Measurements from ENCODE around the gene CAMTA2. TPM values are rescaled to one million over a fixed set of nuclear protein-coding genes. Genes with fewer than 3 reads are reported as not detected.
A peak's percentile ranks its signal among the peaks of the same experiment; 100 is the strongest.

Gene CAMTA2
- total RNA-seq, 1 donor = 19.2 TPM

DNA sequence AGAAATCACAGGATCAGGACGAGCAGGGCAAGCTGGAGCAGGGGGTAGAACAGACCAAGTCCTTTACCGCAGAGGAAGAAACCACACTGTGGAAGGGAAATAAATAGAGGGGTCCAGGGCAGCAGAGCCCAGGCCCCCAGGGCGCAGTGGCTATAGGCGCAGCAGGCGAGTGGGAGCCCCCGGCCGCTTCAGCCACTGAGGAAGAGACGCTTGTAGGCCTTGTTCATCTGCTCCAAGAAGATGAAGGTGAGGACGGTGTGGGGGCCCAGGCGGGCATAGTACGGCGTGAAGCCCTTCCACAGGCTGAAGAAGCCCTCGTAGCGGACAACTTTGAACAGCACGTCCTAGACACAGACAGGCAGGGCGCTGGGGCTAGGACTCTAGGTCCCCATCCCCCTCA lies 49.9 kb downstream of the CAMTA2 start:
- peaks cover 44% of the 10 kb centered on the region for H3K79me2 ChIP-seq (ENCODE audit: insufficient read depth, low read length)
- no peaks in the 10 kb centered on the region for H3K27me3 ChIP-seq (ENCODE audit: insufficient read depth, low read length)
- H3K4me2 ChIP-seq (ENCODE audit: insufficient read depth, low read length) = no peak overlapping the region
- DNase-seq (ENCODE audit: insufficient read length, low spot score, missing footprints) = peak; percentile 32
- H2AFZ ChIP-seq (ENCODE audit: low read length) = no peak overlapping the region
- peaks cover 16% of the 10 kb centered on the region for H4K20me1 ChIP-seq (ENCODE audit: insufficient read depth, low read length)
- H3K27ac ChIP-seq (ENCODE audit: low read depth, low read length) = no peak overlapping the region
- H3K36me3 ChIP-seq (ENCODE audit: insufficient read depth, low read length) = peaks cover 30% of the 10 kb centered on the region
- no peak overlapping the region for H3K4me3 ChIP-seq (ENCODE audit: insufficient read depth, low read length)
- H3K9me3 ChIP-seq (ENCODE audit: low read depth, low read length) = no peaks in the 10 kb centered on the region
- TF ChIP-seq, protein P1, sequence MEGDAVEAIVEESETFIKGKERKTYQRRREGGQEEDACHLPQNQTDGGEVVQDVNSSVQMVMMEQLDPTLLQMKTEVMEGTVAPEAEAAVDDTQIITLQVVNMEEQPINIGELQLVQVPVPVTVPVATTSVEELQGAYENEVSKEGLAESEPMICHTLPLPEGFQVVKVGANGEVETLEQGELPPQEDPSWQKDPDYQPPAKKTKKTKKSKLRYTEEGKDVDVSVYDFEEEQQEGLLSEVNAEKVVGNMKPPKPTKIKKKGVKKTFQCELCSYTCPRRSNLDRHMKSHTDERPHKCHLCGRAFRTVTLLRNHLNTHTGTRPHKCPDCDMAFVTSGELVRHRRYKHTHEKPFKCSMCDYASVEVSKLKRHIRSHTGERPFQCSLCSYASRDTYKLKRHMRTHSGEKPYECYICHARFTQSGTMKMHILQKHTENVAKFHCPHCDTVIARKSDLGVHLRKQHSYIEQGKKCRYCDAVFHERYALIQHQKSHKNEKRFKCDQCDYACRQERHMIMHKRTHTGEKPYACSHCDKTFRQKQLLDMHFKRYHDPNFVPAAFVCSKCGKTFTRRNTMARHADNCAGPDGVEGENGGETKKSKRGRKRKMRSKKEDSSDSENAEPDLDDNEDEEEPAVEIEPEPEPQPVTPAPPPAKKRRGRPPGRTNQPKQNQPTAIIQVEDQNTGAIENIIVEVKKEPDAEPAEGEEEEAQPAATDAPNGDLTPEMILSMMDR (IDR thresholded peaks at IDR 0.05; ENCODE audit: extremely low read depth, low read depth, low read length) = no peak
- peaks cover 36% of the 10 kb centered on the region for H3K4me1 ChIP-seq (ENCODE audit: insufficient read depth, low read length)

DNA sequence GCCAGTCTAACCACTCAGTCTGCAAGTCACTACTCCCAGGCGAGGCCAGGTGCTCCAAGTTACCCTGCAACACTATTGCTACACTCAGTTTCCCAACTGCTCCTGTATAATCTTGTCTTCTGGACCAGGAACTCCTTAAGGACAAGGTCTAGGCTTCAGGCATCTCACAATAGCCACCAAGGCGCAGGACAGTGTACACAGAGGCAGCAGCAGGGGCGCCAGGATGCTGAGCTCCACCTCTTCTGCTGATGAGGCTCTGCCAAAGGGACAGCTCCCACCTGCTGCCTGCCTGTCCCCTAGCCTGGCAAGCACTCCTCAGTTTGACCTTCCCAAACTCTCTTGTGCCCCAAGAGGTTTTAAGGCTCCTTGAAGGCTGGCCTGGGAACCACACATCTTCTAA lies 51.0 kb downstream of the CAMTA2 start:
- TF ChIP-seq, protein P1 (IDR thresholded peaks at IDR 0.05; ENCODE audit: extremely low read depth, low read depth, low read length) = no peak
- no peak overlapping the region for H2AFZ ChIP-seq (ENCODE audit: low read length)
- peaks cover 22% of the 10 kb centered on the region for H3K36me3 ChIP-seq (ENCODE audit: insufficient read depth, low read length)

DNA sequence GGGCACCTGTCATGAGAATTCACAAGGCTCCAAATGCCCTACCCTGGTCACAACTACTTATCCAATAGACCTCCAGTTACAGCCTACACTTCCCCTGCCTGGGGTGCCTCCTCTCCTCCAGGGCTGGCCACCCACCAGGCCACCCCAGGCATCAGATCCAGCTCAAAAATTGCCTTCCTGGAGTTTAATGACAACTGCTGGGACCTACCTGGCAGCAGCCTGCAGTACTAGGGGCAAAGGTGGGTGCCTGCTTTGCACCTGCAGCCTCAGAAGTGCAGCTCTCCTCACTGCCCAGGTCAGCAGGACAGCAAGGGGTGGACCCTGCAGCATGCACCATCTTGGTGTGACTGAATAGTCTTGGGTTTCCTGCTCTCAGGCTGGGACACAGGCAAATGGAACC lies 51.8 kb downstream of the CAMTA2 start:
- no peak overlapping the region for H3K27ac ChIP-seq (ENCODE audit: low read depth, low read length)
- TF ChIP-seq, protein P1 (IDR thresholded peaks at IDR 0.05; ENCODE audit: extremely low read depth, low read depth, low read length) = no peak
- no peak overlapping the region for H3K4me3 ChIP-seq (ENCODE audit: insufficient read depth, low read length)
- peaks cover 22% of the 10 kb centered on the region for H3K36me3 ChIP-seq (ENCODE audit: insufficient read depth, low read length)
- H3K27me3 ChIP-seq (ENCODE audit: insufficient read depth, low read length) = no peaks in the 10 kb centered on the region
- no peaks in the 10 kb centered on the region for H3K9me3 ChIP-seq (ENCODE audit: low read depth, low read length)
- H2AFZ ChIP-seq (ENCODE audit: low read length) = no peak overlapping the region
- H3K4me1 ChIP-seq (ENCODE audit: insufficient read depth, low read length) = peaks cover 23% of the 10 kb centered on the region
- DNase-seq (ENCODE audit: insufficient read length, low spot score, missing footprints) = no peak
- no peak overlapping the region for H3K4me2 ChIP-seq (ENCODE audit: insufficient read depth, low read length)
- peaks cover 25% of the 10 kb centered on the region for H3K79me2 ChIP-seq (ENCODE audit: insufficient read depth, low read length)
- peaks cover 9% of the 10 kb centered on the region for H4K20me1 ChIP-seq (ENCODE audit: insufficient read depth, low read length)

More for the DNA sequence above, 51.0 kb downstream of the CAMTA2 start:
- H3K4me3 ChIP-seq (ENCODE audit: insufficient read depth, low read length) = no peak overlapping the region
- peaks cover 33% of the 10 kb centered on the region for H3K79me2 ChIP-seq (ENCODE audit: insufficient read depth, low read length)
- peak; percentile 50 for DNase-seq (ENCODE audit: insufficient read length, low spot score, missing footprints)
- peaks cover 9% of the 10 kb centered on the region for H4K20me1 ChIP-seq (ENCODE audit: insufficient read depth, low read length)
- no peak overlapping the region for H3K4me2 ChIP-seq (ENCODE audit: insufficient read depth, low read length)
- no peak overlapping the region for H3K27ac ChIP-seq (ENCODE audit: low read depth, low read length)
- H3K4me1 ChIP-seq (ENCODE audit: insufficient read depth, low read length) = peaks cover 29% of the 10 kb centered on the region
- H3K27me3 ChIP-seq (ENCODE audit: insufficient read depth, low read length) = no peaks in the 10 kb centered on the region
- no peaks in the 10 kb centered on the region for H3K9me3 ChIP-seq (ENCODE audit: low read depth, low read length)

DNA sequence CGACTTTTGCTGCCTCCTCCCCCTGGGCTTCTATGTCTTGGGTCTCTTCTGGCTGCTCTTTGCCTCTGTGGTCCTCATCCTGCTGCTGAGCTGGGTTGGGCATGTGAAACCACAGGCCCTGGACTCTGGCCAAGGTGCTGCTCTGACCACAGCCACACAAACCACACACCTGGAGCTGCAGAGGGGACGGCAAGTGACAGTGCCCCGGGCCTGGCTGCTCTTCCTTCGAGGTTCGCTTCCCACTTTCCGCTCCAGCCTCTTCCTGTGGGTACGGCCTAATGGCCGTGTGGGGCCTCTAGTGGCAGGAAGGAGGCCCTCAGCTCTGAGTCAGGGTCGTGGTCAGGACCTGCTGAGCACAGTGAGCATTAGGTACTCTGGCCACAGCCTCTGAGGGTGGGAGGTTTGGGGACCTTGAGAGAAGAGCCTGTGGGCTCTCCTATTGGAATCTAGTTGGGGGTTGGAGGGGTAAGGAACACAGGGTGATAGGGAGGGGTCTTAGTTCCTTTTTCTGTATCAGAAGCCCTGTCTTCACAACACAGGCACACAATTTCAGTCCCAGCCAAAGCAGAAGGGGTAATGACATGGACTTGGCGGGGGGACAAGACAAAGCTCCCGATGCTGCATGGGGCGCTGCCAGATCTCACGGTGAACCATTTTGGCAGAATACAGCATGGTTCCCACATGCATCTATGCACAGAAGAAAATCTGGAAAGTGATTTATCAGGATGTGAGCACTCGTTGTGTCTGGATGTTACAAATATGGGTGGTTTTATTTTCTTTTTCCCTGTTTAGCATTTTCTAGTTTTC lies 53.1 kb downstream of the CAMTA2 start:
- DNase-seq (ENCODE audit: insufficient read length, low spot score, missing footprints) = peak; percentile 95
- Histone ChIP-seq H2AFZ (ENCODE audit: low read length) (peak overlapping the region; percentile 77), H3K4me2 (ENCODE audit: insufficient read depth, low read length) (peak overlapping the region; percentile 77)

More for the DNA sequence above, 53.1 kb downstream of the CAMTA2 start:
- H3K4me3 ChIP-seq (ENCODE audit: insufficient read depth, low read length) = peak overlapping the region; percentile 61
- no peak overlapping the region for H3K27ac ChIP-seq (ENCODE audit: low read depth, low read length)
- TF ChIP-seq, protein P1 (IDR thresholded peaks at IDR 0.05; ENCODE audit: extremely low read depth, low read depth, low read length) = peak; percentile 46
- H3K79me2 ChIP-seq (ENCODE audit: insufficient read depth, low read length) = peaks cover 21% of the 10 kb centered on the region
- H3K36me3 ChIP-seq (ENCODE audit: insufficient read depth, low read length) = peaks cover 22% of the 10 kb centered on the region
- H3K9me3 ChIP-seq (ENCODE audit: low read depth, low read length) = no peaks in the 10 kb centered on the region
- H3K27me3 ChIP-seq (ENCODE audit: insufficient read depth, low read length) = no peaks in the 10 kb centered on the region
- H4K20me1 ChIP-seq (ENCODE audit: insufficient read depth, low read length) = peaks cover 9% of the 10 kb centered on the region
- H3K4me1 ChIP-seq (ENCODE audit: insufficient read depth, low read length) = peaks cover 23% of the 10 kb centered on the region
